Esophagus squamous epithelium (tissue), 5 donors: ENCODE data around the gene ARPC4. TPM values are rescaled to one million over a fixed set of nuclear protein-coding genes. Genes with fewer than 3 reads are reported as not detected.
"Not testable (repeated sequence)": the region's sequence is repeated elsewhere in the genome, so short reads cannot be mapped to it uniquely, and the experiment has no call there.

Experiments used
- DNase-seq: peaks from one replicate; lab custom pipeline; 2025; lab: John Stamatoyannopoulos, UW
- H3K27ac ChIP-seq, 4 donors: fragments of 200-600 bp; sonication (generic); one replicate each; pipeline ENCODE4 v1.5.1; 2016 to 2019; ENCODE audit warnings: mild to moderate bottlenecking in 1 of 4
- H3K27me3 ChIP-seq, 4 donors: fragments of 200-600 bp; sonication (generic); 1 replicate in 3 of 4; 2 replicates in 1 of 4; pipeline versions ENCODE4 v1.5.1 to v1.6.0; 2017 to 2021; ENCODE audit warnings: antibody characterized with exemption in 1 of 4
- H3K36me3 ChIP-seq, 3 donors: fragments of 200-600 bp; sonication (generic); one replicate each; pipeline ENCODE4 v1.5.1; 2016 to 2019
- H3K4me1 ChIP-seq, 3 donors: fragments of 200-600 bp; sonication (generic); one replicate each; pipeline ENCODE4 v1.5.1; 2017 to 2019
- H3K4me3 ChIP-seq, 4 donors: fragments of 200-600 bp; sonication (generic); 1 replicate in 3 of 4; 2 replicates in 1 of 4; pipeline ENCODE4 v1.5.1; 2016 to 2019; ENCODE audit warnings: mild to moderate bottlenecking in 2 of 4, moderate library complexity in 1 of 4
- H3K9me3 ChIP-seq, 3 donors: fragments of 200-600 bp; sonication (generic); one replicate each; pipeline ENCODE4 v1.5.1; 2016 to 2019
- CTCF ChIP-seq, 6 experiments: fragments of 450-650 bp in 4 of 6; fragments of 200-600 bp in 2 of 6; sonication (generic) in 2 of 6; IDR thresholded peaks; one replicate each; pipeline ENCODE4 v1.5.1; 2016 to 2019; ENCODE audit warnings: antibody characterized with exemption in 6 of 6, mild to moderate bottlenecking in 4 of 6, moderate library complexity in 4 of 6
- POLR2A ChIP-seq, 4 donors: fragments of 450-650 bp; IDR thresholded peaks; one replicate each; pipeline ENCODE4 v1.6.1; 2017; ENCODE audit warnings: antibody characterized with exemption in 4 of 4, mild to moderate bottlenecking in 4 of 4, moderate library complexity in 3 of 4
- WGBS, 2 donors: methylation state at CpG; one replicate each; pipeline ENCODE4 v1.1.5; 2018; 5-methylcytosine and 5-hydroxymethylcytosine counted together
- intact Hi-C: fragments of 100-400 bp; cut with DNase I; formaldehyde crosslinking; loops from one replicate; pipeline ENCODE4 v1.15.0; 2022
- total RNA-seq, 4 donors: library from RNA; depleted of rRNA; stranded (reverse); fragments of >200 nt; gene quantifications; one replicate each; pipeline ENCODE4 v1.1.0, GENCODE V29; 2016
- donor health status: DM: yes; HTN: yes; CAD: no.

The ARPC4 gene
- total RNA-seq, 4 donors from 2014 or later: 125 to 244 (median 167) TPM

GRCh38 chr3:9769012-9769411 is 23.9 kb upstream of the ARPC4 start:
- Histone ChIP-seq H3K27me3 (no peaks in the 10 kb centered on the region), H3K4me1 (peaks cover 19 to 45% (median 32%) of the 10 kb centered on the region in 3 donors), H3K27ac (peak overlapping the region; percentile 72 to 90 (median 89)), H3K36me3 (peaks cover 0 to 12% (median 4%) of the 10 kb centered on the region in 3 donors), H3K9me3 (no peaks in the 10 kb centered on the region), H3K4me3 (peak overlapping the region; percentile 41 to 78 (median 64))
- DNase-seq: no peak
- TF ChIP-seq POLR2A (IDR thresholded peaks at IDR 0.05): no peak
- TF ChIP-seq CTCF (IDR thresholded peaks at IDR 0.05): no peak
- WGBS, 2 donors: 58 to 65% methylated on average over 5 of the region's 5 CpGs
- intact Hi-C loops: no loop called here

DNA sequence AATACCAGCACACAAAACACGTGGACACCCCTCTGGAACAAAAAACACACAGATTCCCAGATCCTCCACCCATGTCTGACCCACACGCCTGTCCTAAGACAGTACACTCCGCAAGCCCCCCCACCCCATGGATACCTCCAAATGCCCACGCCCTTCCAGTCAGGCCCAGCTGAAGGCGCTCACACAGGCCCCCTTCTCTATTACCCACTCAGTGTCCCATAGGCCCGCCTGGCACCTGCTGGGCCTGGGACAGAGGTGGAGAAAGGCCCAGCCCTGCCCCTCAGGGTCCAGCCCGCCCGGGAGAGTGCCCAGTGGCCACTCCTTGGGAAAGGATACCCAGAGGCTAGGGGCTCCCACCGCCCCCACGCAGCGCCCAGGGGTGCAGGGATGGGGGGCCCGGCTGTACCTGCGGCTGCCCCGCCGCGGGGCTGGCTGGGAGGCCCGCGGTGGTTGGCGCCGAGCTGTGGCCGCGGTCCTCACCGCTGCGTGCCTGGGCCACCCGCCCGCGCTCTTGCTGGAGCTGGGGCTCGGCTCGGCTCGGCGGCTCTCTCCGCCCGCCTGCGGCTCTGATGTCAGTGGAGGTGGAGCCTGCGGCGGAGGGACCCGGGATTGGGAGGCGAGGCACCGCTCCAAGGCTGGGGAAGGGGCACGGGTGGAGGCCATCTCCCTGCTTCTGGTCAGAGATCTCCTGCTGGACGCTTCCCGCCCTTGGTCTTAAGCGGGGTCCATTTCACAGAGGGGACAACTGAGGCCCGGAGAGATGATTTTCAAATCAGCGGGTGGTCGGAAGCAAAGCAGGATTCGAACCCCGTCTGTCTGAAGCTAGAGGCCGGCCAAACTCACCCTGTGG is 23.2 kb upstream of the ARPC4 start, which contains the start of gene CAMK1:
CAMK1 (minus strand) TSS at position 522 of the 850 bp plus-strand sequence. CDS start 2,198 bp downstream, outside the sequence.
- Histone ChIP-seq H3K4me3 (peak within 1 kb of the TSS; percentile 41 to 78 (median 64)), H3K4me1 (peaks cover 19 to 45% (median 32%) of the 10 kb centered on the region in 3 donors), H3K27ac (peak within 1 kb of the TSS; percentile 72 to 90 (median 89)), H3K27me3 (no peaks in the 10 kb centered on the region), H3K9me3 (no peaks in the 10 kb centered on the region), H3K36me3 (peaks cover 0 to 12% (median 4%) of the 10 kb centered on the region in 3 donors)
- DNase-seq: no peak
- TF ChIP-seq POLR2A (IDR thresholded peaks at IDR 0.05): peak in 2 of 4 donors; percentile 69 to 74
- no peak for TF ChIP-seq CTCF (IDR thresholded peaks at IDR 0.05)
- 4 to 29% methylated on average over 9 to 10 of the region's 49 CpGs for WGBS, 2 donors
- intact Hi-C loops: no loop called here

DNA sequence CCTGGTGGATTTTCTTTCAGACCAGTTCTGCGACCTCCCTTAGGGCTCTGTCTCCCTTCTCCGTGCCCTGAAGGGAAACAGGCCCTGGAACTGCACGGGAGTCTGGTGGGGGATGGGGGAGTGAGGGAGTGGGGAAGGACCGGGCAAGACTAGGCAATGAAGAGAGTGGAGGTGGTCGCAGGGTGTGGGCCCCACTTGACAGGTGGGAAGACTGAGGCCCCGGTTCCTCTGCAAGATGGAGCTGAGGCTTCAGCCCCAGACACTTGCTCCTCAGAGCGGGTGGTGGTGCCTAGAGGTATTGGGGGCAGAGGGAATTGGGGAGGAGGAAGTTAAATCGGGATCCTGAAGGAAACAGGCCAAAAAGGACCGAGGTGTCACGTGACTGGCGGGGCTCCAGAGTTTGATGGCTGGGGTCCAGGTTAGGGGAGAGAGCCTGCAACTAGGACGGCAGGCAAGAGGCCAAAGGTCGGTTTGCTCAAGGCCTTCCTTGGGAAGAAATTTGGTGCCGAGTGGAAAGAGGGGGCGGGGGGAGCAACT is 22.5 kb upstream of the ARPC4 start:
- no peaks in the 10 kb centered on the region for H3K9me3 ChIP-seq
- no peak for DNase-seq
- intact Hi-C loops: no loop called here
- peak overlapping the region; percentile 72 to 90 (median 89) for H3K27ac ChIP-seq
- peaks cover 0 to 9% (median 4%) of the 10 kb centered on the region in 3 donors for H3K36me3 ChIP-seq
- 9 to 18% methylated on average over 11 to 13 of the region's 15 CpGs for WGBS, 2 donors
- H3K4me3 ChIP-seq: peak overlapping the region; percentile 41 to 78 (median 64)
- TF ChIP-seq CTCF (IDR thresholded peaks at IDR 0.05): no peak
- no peak for TF ChIP-seq POLR2A (IDR thresholded peaks at IDR 0.05)
- H3K27me3 ChIP-seq: no peaks in the 10 kb centered on the region
- peaks cover 19 to 45% (median 32%) of the 10 kb centered on the region in 3 donors for H3K4me1 ChIP-seq

DNA sequence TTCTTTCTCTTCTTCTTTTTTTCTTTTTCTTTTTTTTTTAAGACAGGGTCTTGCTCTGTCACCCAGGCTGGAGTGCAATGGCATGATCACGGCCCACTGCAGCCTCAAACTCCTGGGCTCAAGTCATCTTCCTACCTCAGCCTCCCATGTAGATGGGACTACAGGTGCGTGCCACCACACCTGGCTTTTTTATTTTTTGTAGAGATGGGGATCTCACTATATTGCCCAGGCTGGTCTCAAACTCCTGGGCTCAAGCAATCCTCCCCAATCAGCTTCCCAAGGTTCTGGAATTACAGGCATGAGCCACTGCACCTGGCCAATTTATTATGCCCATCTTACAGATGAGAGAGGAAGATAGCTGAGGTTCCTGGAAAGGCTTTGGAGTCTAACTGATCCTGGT is 21.9 kb upstream of the ARPC4 start:
- DNase-seq, H3K4me3 ChIP-seq, H3K9me3 ChIP-seq, intact Hi-C loops, H3K36me3 ChIP-seq, H3K27me3 ChIP-seq: not testable (repeated sequence)
- Histone ChIP-seq H3K27ac (peak overlapping the region in 2 of 4 donors; percentile 88 to 90), H3K4me1 (peaks cover 19 to 45% (median 32%) of the 10 kb centered on the region in 3 donors)
- 79 to 88% methylated on average over 2 of the region's 2 CpGs for WGBS, 2 donors

DNA sequence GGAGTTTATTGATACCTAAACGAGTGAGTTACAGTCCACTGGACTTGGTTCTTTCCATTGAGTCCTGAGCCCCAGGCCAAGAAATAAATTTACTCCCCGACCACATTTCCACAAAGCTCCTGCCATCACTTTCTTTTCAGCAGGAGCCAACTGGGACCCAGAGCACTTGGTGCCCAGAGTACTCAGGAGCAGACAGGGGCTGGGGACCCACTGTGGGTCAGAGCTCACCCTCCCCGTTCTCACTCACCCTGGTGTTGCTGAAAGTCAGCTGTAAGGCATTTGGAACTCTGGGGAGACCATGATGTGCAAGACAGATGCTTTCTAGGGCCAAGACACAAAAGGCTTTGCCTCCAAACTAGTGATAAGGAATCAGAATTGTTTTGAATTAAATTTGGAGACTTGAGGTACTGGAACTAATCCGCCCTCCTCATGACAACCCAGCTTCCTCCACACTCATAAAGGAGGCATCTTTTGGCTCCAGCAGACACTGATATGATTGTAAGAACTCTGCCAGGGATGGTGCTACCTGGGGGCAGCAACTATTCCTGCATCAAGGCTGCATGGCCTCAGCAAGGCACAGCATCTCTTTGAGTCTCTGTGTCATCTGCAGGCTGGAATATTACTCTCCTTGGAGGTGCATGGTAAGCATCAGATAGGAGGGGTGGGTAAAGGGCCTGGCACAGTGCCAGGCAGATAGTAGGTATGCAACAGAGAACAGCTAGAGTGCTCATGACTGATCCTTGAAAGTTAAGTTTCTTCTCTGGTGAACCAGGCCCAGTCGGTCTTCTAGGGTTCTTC is 15.8 kb upstream of the ARPC4 start:
- Histone ChIP-seq H3K27ac (no peak overlapping the region), H3K36me3 (peaks cover 0 to 32% (median 5%) of the 10 kb centered on the region in 3 donors), H3K4me3 (no peak overlapping the region), H3K9me3 (no peaks in the 10 kb centered on the region), H3K27me3 (no peaks in the 10 kb centered on the region), H3K4me1 (peaks cover 0 to 26% (median 4%) of the 10 kb centered on the region in 3 donors)
- WGBS, 2 donors: 69 to 90% methylated on average over 5 of the region's 5 CpGs
- TF ChIP-seq CTCF (IDR thresholded peaks at IDR 0.05) (no peak), POLR2A (IDR thresholded peaks at IDR 0.05) (no peak)
- no peak for DNase-seq
- intact Hi-C loops: no loop called here
